Measurements from ENCODE around the gene TTC3. TPM values are rescaled to one million over a fixed set of nuclear protein-coding genes. Genes with fewer than 3 reads are reported as not detected.
"Not testable (repeated sequence)": the region's sequence is repeated elsewhere in the genome, so short reads cannot be mapped to it uniquely, and the experiment has no call there.

Gene TTC3
- polyA plus RNA-seq (2014; cell fraction: cytosol; rRNA removed) = 120 and 135 TPM in 2 replicates
- polyA plus RNA-seq (2014; cell fraction: nucleus; rRNA removed) = 144 and 164 TPM in 2 replicates

DNA sequence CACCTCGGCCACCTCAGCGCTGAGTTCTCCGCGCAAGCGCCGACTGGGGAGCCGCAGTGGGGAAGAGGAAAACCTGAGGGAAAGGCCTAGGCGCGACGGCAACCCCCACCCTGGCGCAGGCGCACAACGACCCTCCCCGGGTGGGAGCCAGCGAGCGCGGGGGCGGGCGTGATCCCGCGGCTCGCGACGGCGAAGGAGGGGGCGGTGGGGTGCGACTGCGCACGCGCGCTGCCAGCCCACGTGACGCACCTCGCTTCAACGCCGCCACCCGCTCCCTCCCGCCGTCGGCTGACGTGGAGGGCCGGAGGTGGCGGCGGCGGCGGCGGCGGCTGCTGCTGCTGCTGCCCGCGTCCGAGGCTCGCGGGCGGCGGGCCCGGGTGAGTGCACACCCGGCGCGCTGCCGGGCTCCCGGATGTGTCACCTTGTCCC, at the start of gene TTC3, which contains the start of gene PIGP:
Gene TTC3, plus strand, starts transcription at position 267 of the 429 bp plus-strand sequence. CDS start 14,004 bp downstream, outside the sequence.
Gene PIGP, minus strand, starts transcription at position 84 of the 429 bp plus-strand sequence. CDS start 556 bp downstream, outside the sequence.
- peak; percentile 92 for DNase-seq (ENCODE audit: low spot score)

DNA sequence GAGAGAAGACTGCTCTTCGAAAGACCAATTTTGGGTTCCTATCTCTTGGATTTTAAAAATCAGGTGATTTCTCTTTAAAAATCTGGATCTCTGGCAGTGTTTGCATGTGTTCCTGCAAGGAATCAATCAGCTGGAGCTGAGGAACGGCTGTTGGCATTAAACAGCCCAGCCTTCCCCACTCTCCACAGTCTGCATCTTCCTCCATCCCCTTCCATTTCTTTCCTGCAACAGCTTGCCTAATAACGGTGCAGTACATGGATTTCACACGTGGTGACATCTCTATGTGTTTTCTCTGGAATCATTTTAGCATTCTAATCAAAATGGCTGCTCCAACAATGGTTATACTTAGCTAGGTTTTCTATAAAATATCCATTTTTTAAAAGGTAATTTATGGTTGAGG, 46.6 kb upstream of the TTC3 start:
- no peak for DNase-seq (ENCODE audit: low spot score)

- no peak for DNase-seq (ENCODE audit: low spot score)
These were observed 44.5 kb upstream of the TTC3 start for GRCh38 chr21:37028570-37028969.

DNA sequence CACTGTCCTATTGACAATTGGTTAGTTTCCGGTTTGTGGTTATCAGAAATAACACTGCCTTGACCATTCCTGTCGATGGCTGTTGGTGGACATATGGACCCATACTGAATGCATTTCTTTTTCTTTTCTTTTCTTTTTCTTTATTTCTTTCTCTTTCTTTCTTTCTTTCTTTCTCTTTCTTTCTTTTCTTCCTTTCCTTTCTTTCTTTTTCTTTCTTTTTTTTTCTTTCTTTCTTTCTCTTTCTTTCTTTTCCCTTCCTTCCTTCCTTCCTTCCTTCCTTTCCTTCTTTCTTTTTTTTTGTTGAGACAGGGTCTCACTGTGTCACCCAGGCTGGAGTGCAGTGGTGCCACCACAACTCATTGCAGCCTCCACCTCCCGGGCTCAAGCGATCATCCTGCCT, 42.2 kb upstream of the TTC3 start:
- no peak for DNase-seq (ENCODE audit: low spot score)

DNA sequence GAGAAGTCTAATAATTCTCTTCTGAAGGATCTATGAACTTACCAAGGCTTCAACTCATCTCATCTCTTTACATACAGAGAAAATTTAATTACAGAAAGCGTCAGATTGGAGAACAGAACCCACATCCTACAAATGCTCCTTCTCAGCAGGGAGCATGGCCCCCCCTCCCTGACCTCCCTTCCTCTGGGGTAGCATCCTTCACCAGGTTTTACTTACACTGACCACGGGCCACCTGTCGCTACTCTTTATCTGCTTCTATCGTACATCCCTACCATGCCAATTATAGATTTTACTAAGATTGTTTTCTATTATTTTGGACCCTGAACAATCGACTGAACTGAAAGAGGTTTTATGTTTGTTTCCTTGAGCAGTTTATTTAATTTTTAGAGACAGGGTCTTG, 40.8 kb upstream of the TTC3 start:
- no peak for DNase-seq (ENCODE audit: low spot score)

DNA sequence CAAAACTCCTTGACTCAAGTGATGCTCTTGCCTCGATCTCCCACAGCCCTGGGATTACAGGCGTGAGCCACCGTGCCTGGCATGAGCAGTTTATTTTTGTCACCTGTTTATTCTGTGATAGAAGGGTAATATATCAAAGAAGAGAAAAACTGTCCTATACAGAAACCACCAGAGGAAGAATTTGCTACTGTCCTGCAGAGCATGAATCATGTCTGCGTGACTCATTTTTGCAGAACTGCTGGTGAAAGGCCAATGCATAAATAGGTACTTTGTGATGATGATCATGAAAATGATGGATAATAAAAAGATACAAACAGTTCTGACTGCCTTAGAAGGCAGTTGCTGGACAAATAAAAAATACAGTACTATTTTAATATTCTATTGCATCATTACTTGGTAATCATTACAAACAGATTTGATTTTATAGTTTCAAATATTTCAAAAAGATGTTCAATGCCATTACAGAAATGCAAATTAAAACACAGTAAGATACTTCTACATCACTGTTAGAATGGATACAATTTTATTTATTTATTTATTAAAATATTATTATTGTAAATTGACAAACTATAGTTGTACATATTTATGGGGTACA, 40.1 kb upstream of the TTC3 start:
- DNase-seq (ENCODE audit: low spot score) = no peak

- DNase-seq (ENCODE audit: low spot score) = not testable (repeated sequence)
These were observed 38.7 kb upstream of the TTC3 start for GRCh38 chr21:37034394-37034793.

GRCh38 chr21:37036177-37036576, 36.9 kb upstream of the TTC3 start:
- no peak for DNase-seq (ENCODE audit: low spot score)

DNA sequence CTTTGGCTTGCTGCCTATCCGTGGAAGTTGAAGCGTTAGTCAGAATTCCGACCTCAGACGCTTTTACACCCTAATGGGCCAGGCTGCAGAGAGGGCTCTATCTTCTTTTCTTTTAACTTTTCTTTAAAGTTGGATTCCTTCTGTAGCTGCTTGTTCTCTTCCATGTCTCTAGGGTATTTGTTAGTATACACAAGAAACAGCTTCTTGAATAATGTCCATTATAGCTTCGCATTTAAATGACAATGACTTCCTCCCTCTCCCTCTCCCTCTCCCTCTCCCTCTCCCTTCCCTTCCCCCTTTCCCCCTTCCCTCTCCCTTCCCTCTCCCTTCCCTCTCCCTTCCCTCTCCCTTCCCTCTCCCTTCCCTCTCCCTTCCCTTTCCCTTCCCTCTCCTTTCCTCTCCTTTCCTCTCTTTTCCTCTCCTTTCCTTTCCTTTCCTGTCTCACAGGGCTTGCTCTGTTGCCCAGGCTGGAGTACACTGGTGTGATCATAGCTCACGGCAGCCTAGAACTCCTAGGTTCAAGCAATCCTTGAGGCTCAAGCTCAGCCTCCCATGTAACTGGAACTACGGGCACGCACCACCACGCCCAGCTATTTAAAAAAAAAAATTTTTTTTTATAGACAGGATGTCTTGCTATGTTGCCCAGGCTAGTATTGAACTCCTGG, 33.5 kb upstream of the TTC3 start:
- DNase-seq (ENCODE audit: low spot score) = no peak

DNA sequence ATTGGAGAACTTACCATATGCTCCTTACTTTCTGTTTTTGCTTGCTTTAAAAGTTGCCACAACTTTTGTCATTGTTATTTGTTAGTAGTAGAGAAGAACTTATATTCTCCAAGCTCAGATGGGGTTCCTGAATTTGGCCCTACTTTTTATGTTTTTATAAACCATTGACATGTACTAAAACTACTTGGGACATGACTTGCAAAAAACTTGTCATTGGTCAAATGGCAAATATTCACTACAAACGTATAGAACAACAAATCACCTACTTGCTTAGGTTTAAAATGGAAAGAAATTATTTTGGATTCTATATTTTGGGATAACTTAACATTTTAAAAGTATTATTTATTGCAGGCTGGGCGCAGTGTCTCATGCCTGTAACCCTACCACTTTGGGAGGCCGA, 32.8 kb upstream of the TTC3 start:
- DNase-seq (ENCODE audit: low spot score) = no peak

DNA sequence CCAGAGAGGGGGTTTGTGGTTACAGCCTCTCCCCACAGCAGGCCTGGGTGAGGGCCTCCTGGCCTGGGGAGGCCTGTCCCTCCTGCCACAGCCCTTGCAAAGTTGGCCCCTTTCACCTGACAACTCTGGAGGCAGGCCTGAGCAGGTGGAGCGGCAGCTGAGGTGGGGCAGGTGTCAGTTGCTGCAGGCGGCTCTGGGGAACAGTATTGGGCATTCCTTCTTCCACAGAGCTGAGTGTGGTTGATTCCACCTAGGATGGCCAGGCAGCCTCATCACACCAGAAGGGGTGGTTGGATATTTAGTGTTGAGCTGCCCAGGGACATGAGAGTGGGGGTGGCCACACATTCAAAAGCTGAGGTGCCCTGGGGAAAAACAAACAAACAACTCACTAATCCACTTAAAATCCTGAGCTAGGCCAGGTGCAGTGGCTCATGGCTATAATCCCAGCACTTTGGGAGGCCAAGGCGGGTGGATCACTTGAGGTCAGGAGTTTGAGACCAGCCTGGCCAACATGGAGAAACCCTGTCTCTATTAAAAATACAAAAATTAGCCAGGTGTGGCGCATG, 31.3 kb upstream of the TTC3 start:
- no peak for DNase-seq (ENCODE audit: low spot score)

DNA sequence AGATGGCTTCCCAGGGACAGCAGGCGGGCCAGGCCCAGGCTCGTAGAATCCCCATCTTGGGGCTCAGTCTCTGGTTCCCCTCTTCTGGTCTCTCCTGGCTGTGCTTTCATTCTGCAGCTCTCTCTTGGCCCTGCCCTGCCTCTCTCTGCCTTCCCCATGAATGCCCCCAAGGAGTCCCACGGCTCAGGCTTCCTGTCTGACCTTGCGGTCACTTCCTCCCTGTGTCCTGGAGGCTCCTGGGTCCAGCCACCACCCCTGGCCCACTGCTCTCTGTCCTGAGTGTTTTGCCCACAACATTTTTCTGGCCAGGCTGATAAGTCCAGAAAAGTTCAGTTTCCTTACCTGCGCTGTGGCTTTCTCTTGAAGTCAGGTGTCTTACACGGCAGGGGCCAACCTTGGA, 29.2 kb upstream of the TTC3 start:
- no peak for DNase-seq (ENCODE audit: low spot score)

- no peak for DNase-seq (ENCODE audit: low spot score)
These were observed 28.4 kb upstream of the TTC3 start for GRCh38 chr21:37044643-37045042.

GRCh38 chr21:37045149-37045548, 27.9 kb upstream of the TTC3 start:
- no peak for DNase-seq (ENCODE audit: low spot score)

GRCh38 chr21:37045556-37045955, 27.5 kb upstream of the TTC3 start:
- no peak for DNase-seq (ENCODE audit: low spot score)

DNA sequence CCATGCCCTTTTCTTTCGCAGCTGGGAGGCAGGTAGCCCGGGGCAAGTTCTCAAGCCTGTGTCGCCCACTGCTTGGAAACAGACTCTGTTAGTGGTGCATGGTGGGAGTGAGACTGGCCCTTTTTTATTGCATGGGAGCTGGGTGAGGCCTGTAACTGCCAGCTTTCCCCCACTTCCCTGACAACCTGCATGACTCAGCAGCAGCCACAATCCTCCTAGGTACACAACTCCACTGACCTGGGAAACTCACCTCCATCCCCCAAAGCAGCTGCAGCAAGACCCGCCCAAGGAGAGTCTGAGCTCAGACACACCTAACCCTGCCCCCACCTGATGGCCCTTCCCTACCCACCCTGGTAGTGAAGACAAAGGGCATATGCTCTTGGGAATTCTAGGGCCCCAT, 26.0 kb upstream of the TTC3 start:
- DNase-seq (ENCODE audit: low spot score) = no peak

- DNase-seq (ENCODE audit: low spot score) = not testable (repeated sequence)
These were observed 23.3 kb upstream of the TTC3 start for GRCh38 chr21:37049741-37050140.

DNA sequence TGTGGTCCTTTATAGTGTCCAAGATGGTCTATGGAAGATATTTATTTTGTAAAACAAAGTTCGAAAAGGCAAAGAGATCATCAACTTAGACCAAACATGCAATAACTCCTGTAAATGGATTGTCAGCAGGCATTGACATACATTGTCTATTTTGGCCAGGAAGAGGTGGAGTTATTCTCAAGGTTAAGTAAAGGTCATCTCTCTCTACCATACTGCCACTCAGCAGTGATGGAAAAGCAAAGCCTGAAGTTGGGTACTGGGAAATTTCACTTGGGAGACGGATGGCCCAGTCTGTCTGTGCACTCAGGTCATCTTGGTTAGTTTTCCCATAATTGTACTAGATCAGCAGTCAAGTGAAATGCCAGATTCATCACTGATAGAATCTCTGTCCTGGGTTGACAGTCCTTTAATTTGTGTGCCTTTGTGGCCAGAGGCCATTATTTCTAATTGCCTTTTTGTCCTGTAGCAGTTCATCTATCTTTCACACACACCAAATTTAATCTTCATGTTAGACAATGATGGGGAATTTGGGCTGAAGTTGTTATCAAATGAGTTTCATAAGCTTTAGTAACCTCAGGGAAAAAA, 17.7 kb upstream of the TTC3 start:
- DNase-seq (ENCODE audit: low spot score) = peak; percentile 12

GRCh38 chr21:37057614-37058013, 15.4 kb upstream of the TTC3 start:
- no peak for DNase-seq (ENCODE audit: low spot score)

- no peak for DNase-seq (ENCODE audit: low spot score)
These were observed 14.8 kb upstream of the TTC3 start for GRCh38 chr21:37058261-37058660.

DNA sequence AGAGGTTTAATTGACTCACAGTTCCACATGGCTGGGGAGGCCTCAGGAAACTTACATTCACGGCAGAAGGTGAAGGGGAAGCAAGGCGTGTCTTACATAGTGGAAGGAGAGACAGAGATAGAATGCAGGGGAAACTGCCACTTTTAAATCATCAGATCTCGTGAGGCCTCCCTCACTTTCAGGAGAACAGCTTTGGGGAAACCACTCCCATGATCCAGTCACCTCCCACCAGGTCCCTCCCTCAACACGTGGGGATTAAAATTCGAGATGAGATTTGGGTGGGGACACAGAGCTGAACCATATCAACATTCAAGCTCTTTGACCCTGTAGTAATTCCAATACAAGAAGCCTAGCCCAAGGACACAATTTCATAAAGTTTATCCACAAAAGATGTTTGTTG, 13.9 kb upstream of the TTC3 start:
- DNase-seq (ENCODE audit: low spot score) = no peak

DNA sequence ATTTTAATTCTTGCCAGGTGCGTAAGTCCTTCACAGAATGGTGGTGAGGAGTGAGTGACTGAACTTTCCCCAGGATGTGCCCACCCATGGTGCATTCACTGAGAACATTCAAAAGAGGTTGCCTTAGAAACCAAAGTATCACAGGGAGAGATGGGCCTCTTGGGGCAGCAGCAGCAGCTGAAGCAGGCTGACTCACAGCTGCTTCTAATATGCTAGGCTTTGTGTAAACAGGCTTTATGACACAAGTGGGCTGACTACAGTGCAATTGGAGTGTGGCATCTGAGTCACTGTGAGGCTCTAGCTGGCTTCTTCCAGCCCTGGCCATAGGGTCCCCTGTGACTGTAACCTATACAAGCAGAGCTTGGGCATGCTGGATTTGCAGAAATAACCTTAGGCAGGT, 12.8 kb upstream of the TTC3 start:
- peak; percentile 33 for DNase-seq (ENCODE audit: low spot score)

All from SK-N-DZ (cell line).